ENCODE results near the gene HES6.

The HES6 gene, protein sequence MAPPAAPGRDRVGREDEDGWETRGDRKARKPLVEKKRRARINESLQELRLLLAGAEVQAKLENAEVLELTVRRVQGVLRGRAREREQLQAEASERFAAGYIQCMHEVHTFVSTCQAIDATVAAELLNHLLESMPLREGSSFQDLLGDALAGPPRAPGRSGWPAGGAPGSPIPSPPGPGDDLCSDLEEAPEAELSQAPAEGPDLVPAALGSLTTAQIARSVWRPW

DNA sequence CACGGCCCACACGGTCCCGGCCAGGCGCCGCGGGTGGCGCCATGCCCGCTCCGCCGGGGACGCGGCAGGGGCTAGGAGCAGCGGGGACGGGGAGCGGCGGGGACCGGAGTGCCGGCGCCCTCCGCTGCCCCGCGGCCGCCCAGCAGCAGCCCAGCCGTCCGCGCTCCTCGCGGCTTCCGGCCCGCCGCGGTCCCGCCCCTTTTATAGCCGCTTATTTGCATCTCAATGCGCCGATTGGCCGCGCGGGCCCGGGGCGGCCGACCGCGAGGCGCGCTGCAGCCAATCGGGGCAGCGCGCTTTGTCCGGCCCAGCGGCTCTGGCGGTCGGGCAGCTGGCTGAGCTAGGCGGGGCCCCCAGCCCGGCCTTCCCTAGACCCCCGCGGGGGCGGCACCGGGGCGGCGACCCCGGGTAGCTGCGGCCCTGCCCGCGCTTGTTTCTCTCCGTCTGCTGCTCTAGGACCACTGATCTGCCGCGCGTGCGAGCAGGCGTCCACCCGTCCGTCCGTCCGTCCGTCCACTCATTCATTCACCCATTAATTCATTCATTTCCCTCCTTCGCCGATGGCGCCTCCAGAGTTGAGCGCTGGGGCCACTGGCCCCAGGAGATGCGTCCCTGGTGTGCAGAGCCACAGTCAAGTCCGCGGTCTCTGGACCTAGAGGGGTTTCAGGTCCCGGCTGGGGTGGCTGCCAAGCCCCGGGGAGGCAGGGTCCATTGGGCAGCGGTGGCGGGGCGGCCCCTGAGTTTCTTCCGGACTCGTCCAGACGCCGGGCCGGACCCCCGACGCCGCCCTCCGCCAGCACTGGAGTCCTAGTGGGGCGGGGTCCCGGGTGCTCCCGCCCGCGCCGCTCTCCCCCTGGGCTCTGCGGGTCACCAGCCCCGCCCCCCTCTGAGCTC is at the start of gene HES6:
Gene HES6 (minus strand): TSS at position 176 of the 894 bp plus-strand sequence. CDS start 133 bp downstream, at position 43.
- H3K27me3 Mint-ChIP-seq, result peaks cover 39% of the 10 kb centered on the region

DNA sequence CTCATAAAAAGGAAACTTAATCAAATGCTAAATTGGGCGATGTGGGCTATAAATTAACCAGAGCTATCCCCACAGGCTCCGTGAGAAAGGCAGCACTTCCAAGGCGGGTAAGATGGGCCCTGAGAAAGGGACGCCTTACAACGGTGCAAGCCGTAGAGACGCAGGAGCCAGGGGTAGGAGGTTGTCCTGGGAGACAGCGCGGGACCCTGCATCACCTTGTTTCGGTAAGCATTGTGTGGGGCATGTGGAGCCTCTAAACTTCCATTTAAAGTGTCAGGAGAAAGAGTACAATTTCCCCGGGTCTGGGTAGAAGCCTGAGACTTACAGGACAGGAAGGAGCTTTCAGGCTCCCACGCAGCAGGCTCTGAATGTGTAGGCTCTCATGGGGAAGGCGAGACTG is 49.7 kb upstream of the HES6 start:
- no peaks in the 10 kb centered on the region for H3K9me3 Mint-ChIP-seq
- H3K27ac Mint-ChIP-seq, result peak overlapping the region; percentile 95
- peak; percentile 42 for DNase-seq
- peak overlapping the region; percentile 84 for H3K4me3 Mint-ChIP-seq
- peaks cover 5% of the 10 kb centered on the region for H3K36me3 Mint-ChIP-seq (ENCODE audit: low read depth)
- no peaks in the 10 kb centered on the region for H3K27me3 Mint-ChIP-seq
- peaks cover 41% of the 10 kb centered on the region for H3K4me1 Mint-ChIP-seq (ENCODE audit: low read depth)

More for the DNA sequence above, at the start of gene HES6:
- H3K36me3 Mint-ChIP-seq (ENCODE audit: low read depth), result peaks cover 10% of the 10 kb centered on the region
- H3K4me1 Mint-ChIP-seq (ENCODE audit: low read depth), result peaks cover 6% of the 10 kb centered on the region
- H3K27ac Mint-ChIP-seq, result peak within 1 kb of the TSS; percentile 56
- no peaks in the 10 kb centered on the region for H3K9me3 Mint-ChIP-seq
- H3K4me3 Mint-ChIP-seq, result peak within 1 kb of the TSS; percentile 77
- peak; percentile 83 for DNase-seq

DNA sequence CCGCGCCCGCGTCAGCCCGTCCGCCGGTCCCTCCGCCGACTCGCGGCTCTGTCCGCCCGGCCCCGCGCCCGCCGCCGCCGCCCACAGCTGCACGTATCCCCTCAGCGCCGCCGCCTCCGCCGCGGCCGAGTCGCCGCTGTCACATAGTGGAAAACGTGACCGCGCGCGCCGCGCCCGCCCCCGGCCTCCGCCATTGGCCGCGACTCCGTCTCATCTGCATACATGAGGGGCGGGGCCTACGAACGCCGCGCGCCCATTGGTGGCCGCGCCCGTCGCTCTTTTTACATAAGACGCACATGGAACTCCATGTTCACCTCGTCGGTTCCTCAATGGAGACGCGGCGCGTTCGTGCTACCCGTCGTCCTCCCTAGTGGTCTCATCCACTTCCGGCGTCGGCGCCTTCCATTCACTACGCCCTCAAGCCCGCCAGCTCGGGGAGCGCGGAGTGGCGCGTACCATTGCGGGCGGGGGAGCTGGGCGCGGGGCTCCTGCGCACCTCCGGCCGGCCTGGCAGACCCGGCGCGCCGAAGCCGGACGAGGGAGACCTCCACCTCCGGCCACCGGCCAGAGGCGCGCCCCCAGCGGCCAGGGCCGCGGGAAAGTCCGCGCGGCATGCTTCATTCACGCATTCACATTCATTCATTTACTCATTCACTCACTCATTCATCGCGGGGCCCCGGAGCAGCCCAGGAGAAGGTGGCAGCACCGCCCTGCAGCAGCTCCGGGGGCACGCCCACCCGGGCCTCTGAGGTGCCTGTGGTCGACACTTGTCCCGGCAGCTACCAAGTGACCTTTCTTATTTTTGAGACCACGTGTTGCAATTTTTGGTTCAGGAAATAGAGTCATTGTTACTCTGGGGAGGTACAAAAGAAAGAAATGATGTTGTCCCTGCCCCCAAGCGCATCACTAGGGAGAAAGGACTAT is 49.1 kb upstream of the HES6 start:
- Mint-ChIP-seq H3K27ac (peak overlapping the region; percentile 95), H3K4me1 (ENCODE audit: low read depth) (peaks cover 47% of the 10 kb centered on the region), H3K4me3 (peak overlapping the region; percentile 84), H3K36me3 (ENCODE audit: low read depth) (peaks cover 7% of the 10 kb centered on the region), H3K9me3 (no peaks in the 10 kb centered on the region), H3K27me3 (no peaks in the 10 kb centered on the region)
- peak; percentile 97 for DNase-seq

DNA sequence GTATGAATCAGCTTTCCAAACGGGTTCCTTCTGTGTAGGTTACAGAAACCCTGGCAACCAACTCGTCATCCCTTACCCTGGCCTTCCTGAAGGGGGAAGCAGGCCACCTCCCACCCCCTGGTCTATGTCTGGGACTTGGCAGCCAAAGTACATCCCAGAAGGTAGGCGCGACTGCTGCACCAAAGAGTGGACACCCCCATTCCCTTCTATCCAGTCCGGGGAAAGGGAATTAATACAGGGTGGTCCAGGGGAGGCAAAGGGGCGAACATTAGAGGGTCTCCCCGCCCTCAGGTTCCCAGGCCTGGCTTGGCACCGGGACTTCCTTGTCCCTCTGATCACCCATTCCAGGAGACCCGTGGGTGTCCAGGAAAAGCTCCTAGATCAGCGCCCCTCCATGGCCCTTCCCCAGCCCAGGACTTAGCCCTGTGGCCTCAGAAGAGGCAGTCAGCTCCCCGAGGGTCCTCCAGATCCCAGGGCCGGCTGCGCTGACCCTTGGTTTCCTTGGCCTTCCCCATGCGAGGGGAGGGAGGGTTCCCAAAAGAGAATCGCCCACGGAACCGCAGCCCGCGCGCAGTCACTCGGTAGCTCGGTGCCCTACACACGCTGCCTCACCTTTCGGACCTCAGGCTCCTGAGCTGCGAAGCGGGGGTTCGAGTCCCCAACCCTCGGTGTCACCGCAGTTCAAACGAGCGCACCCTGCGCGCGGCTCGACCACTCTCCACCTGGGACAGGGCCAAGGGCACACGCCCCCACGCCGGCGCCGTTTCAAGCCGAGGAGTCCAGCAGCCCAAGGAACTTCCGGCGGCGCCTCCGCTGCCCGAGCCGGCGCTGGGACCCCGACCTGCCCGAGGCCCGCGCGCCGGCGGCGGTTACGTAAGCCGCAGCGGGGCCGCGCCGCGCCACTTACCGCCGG is 48.2 kb upstream of the HES6 start, which contains the start of gene PER2:
Gene PER2 (minus strand): TSS at position 874 of the 913 bp plus-strand sequence. CDS start 10,674 bp downstream, outside the sequence.
- H3K36me3 Mint-ChIP-seq (ENCODE audit: low read depth), result peaks cover 7% of the 10 kb centered on the region

DNA sequence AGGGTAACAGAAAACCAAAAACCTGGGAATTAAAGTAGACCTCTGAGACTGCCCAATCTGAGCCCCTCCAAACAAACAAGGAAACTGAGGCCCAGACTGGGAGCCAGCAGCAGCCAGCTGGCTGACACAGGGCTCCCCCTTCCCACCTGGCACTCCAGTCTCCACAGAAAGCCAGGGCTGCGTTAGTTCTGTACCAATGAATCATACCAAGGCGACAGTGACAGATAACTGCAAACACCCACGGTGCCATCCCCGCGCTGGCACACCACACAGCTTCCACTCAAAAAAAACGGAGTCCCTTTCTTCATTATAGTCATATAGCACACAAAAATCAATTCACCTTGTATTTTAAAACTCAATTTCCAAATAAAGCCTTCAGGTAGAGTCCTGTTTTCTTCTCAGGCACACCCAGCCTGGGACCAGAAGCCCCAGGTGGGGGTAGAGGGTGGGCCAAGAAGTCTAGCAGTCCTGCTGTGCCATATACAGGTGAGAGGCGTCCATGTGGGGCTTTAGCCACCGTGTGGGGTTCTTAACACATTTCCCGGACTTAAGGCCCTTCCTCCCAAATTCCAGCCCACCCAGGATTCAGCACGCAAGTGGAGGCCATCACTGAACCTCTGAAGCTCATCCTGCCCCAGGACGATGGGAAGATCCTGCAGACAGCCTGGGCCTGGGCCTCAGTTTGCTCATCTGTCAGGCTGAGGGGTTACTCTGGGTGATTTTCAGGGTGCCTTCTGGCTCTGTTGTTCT is 47.3 kb upstream of the HES6 start:
- no peaks in the 10 kb centered on the region for H3K27me3 Mint-ChIP-seq
- peak overlapping the region; percentile 92 for H3K27ac Mint-ChIP-seq
- no peaks in the 10 kb centered on the region for H3K9me3 Mint-ChIP-seq

More for the DNA sequence above, 48.2 kb upstream of the HES6 start, which contains the start of gene PER2:
- Mint-ChIP-seq H3K27me3 (no peaks in the 10 kb centered on the region), H3K9me3 (no peaks in the 10 kb centered on the region), H3K4me1 (ENCODE audit: low read depth) (peaks cover 55% of the 10 kb centered on the region), H3K4me3 (peak within 1 kb of the TSS; percentile 85), H3K27ac (peak within 1 kb of the TSS; percentile 95)
- DNase-seq, result peak; percentile 51

DNA sequence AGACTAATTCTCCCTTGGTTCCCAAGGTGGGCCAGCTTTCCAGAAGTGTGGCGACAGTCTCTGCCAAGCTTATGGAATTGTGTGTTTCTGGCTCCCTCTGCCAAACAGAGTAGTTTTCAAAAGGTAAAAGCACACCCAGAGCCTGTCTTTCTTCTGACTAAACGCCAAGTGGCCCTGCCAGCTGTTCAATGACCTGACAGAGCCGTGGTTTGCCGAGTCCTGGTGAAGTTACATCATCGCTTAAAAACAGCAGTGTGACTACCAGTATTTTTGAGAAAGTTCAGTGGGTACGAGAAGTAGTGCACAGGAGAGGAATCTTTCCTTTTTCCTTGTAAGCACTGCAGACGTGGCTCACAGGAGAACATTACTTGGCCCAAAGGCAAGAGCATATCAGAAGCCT is 46.7 kb upstream of the HES6 start:
- Mint-ChIP-seq H3K4me1 (ENCODE audit: low read depth) (peaks cover 64% of the 10 kb centered on the region), H3K4me3 (peak overlapping the region; percentile 85), H3K9me3 (no peaks in the 10 kb centered on the region), H3K27ac (peak overlapping the region; percentile 92), H3K36me3 (ENCODE audit: low read depth) (peaks cover 10% of the 10 kb centered on the region), H3K27me3 (no peaks in the 10 kb centered on the region)
- no peak for DNase-seq

More for the DNA sequence above, 47.3 kb upstream of the HES6 start:
- peak; percentile 43 for DNase-seq
- Mint-ChIP-seq H3K4me3 (peak overlapping the region; percentile 85), H3K36me3 (ENCODE audit: low read depth) (peaks cover 10% of the 10 kb centered on the region), H3K4me1 (ENCODE audit: low read depth) (peaks cover 59% of the 10 kb centered on the region)

DNA sequence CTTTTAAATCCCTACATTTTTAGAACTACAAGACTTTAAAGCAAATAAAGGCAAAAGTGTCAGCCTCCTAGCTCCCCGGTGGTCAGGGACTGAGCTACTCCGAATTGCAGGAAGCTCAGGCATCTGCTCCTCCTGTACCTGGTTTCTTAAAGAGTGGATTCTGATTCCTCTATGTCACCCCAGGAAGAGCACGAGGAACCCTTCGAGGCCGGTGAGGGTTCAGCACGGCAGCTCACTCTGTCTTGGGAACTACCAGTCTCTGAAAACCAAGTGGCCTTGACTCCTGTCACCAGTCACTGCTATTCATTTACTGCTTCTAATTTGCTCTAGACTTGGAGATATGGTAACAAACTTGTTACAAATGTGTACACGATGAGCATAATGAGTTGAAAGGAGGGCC is 46.3 kb upstream of the HES6 start:
- DNase-seq, result no peak
- peak overlapping the region; percentile 85 for H3K4me3 Mint-ChIP-seq
- no peaks in the 10 kb centered on the region for H3K27me3 Mint-ChIP-seq
- no peak overlapping the region for H3K27ac Mint-ChIP-seq
- no peaks in the 10 kb centered on the region for H3K9me3 Mint-ChIP-seq
- peaks cover 66% of the 10 kb centered on the region for H3K4me1 Mint-ChIP-seq (ENCODE audit: low read depth)
- peaks cover 10% of the 10 kb centered on the region for H3K36me3 Mint-ChIP-seq (ENCODE audit: low read depth)

DNA sequence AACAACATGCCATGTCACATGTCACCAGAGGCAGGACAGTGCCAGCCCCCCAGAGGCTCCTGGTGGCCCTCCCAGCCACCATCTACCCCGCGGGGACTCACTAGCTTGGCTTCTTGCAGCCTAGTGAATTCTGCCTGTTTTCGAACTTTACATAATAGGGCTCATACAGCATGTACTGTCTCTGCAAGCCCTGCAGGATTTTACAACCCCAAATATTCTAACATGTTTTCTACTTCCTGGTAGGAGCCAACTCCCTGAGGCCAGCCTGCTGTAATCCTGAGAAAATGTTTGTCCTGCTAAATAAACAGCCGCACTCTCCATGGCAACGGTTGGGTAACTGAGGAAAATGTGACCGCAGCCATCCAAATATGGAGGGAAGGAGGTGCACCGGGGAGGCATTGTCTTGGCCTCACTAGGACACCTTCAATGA is 45.8 kb upstream of the HES6 start:
- Mint-ChIP-seq H3K27me3 (no peaks in the 10 kb centered on the region), H3K9me3 (no peaks in the 10 kb centered on the region), H3K4me1 (ENCODE audit: low read depth) (peaks cover 67% of the 10 kb centered on the region), H3K4me3 (no peak overlapping the region), H3K36me3 (ENCODE audit: low read depth) (peaks cover 10% of the 10 kb centered on the region), H3K27ac (no peak overlapping the region)
- DNase-seq, result no peak

DNA sequence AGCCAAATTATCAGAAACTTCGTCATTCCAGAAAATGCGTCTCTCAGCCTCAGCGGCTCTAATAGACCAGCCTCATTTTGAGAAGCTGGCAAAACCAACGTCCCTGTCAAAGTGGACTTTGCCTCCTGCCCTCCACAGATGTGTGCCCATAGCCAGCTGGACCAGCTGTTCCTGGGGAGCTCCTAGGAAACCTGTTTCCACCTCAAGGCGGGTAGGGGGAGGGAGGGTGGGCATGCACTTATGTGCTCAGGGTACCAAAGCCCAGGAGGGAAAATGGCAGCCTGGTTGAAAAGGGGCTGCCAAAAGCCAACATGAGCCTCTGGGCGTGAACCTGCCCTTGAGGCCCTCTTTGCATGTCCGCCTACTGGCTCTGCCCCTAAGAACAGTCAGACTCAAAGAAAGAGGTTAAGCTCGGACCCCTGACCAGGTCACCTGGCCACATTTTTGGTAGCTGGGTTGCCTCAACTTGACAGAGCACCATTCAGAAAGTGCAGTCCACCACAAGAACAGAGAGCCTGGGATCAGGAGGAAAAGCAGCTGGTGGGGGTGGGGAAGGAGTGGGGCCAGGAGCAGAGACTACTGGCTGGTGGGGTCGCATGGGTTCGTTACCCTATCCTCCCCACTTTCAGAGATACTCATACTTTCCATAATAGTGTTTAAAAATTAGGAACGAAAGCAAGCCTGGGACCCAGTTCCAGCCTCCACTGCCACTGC is 45.1 kb upstream of the HES6 start:
- Mint-ChIP-seq H3K9me3 (no peaks in the 10 kb centered on the region), H3K27me3 (no peaks in the 10 kb centered on the region), H3K36me3 (ENCODE audit: low read depth) (peaks cover 10% of the 10 kb centered on the region), H3K4me1 (ENCODE audit: low read depth) (peaks cover 65% of the 10 kb centered on the region), H3K4me3 (no peak overlapping the region), H3K27ac (no peak overlapping the region)
- DNase-seq, result no peak

DNA sequence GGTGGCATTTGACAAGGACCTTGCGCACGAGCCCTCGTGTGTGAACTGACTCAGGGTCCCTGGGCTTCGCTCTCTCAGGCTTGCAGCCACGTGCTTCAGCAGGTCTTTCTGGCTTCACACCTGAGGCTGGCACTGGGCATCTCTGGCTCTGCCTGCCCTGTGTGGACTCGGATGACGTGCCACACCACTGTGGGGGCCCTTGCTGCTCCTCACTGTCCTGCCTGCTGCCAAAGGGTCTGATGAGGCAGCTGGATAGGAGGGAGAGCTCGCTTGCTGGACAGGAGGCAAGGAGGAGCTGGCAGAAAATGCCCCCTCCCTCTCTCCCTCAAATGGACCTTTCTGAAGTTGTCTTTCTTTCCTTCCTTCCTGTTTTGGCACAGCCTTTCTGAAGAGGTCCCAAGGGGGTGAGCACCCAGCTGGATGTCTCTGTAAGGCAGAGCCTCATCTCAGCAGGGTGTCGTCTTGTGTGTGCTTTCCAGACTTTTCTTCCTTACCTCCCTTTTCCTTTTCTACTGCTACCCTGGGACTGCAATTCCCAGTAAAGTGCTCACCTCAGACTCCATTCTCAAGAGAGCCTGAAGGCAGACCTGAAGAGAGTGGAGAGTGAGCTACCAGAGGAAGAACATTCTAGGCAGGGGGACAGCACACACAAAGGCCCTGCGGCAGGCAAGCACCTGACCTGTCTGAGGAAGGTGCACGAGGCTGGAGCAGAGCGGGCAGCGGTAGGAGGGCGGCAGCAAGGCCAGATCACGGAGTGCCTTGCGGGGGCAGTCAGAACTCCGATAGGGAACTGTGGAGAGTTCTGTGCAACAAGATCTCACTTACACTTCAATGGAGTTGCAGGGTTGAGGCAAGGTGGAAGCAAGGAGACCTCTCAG is 43.3 kb upstream of the HES6 start:
- Mint-ChIP-seq H3K36me3 (ENCODE audit: low read depth) (peaks cover 17% of the 10 kb centered on the region), H3K27me3 (no peaks in the 10 kb centered on the region), H3K9me3 (no peaks in the 10 kb centered on the region), H3K4me1 (ENCODE audit: low read depth) (peaks cover 57% of the 10 kb centered on the region), H3K4me3 (no peak overlapping the region), H3K27ac (no peak overlapping the region)
- no peak for DNase-seq

DNA sequence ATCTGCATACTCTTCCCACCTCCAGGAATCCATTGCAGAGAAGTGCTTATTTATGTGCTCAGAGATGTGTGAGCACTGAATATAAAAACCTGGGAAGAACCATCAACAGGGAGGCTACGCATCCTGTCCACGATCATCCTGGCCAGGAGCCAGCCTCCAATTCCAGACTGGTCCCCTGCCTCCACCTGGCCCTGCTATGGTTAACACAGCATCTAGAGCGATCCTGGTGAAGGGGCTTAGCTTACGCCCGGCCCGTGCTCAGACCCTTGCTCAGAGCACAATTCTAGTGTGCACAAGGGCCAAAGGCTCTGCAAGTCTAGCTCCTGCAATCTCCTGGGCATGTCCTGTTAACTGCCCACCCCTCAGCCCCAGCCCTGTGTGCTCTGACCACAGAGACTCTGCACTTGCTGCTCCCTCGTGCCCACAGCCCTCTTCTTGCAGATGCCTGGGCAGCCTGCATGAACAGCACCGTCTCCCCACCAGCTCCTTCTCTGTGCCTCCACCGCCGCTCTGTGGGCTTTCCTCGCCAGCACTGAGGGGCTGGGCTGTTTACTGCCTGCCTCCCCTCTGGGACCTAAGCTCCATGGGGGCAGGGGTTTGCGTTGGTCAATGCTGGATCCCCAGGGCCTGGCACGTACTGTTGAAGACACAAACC is 42.1 kb upstream of the HES6 start:
- peaks cover 49% of the 10 kb centered on the region for H3K4me1 Mint-ChIP-seq (ENCODE audit: low read depth)
- no peak for DNase-seq
- H3K27me3 Mint-ChIP-seq, result no peaks in the 10 kb centered on the region
- no peak overlapping the region for H3K27ac Mint-ChIP-seq
- peaks cover 28% of the 10 kb centered on the region for H3K36me3 Mint-ChIP-seq (ENCODE audit: low read depth)
- no peaks in the 10 kb centered on the region for H3K9me3 Mint-ChIP-seq
- H3K4me3 Mint-ChIP-seq, result no peak overlapping the region
